Measurements from ENCODE around the gene TMEM80. TPM values are rescaled to one million over a fixed set of nuclear protein-coding genes. Genes with fewer than 3 reads are reported as not detected.

Gene TMEM80
- total and polyA plus RNA-seq, 2 of the 4 experiments (the other 2 are of a cell fraction) = 5.6 to 21.7 TPM

DNA sequence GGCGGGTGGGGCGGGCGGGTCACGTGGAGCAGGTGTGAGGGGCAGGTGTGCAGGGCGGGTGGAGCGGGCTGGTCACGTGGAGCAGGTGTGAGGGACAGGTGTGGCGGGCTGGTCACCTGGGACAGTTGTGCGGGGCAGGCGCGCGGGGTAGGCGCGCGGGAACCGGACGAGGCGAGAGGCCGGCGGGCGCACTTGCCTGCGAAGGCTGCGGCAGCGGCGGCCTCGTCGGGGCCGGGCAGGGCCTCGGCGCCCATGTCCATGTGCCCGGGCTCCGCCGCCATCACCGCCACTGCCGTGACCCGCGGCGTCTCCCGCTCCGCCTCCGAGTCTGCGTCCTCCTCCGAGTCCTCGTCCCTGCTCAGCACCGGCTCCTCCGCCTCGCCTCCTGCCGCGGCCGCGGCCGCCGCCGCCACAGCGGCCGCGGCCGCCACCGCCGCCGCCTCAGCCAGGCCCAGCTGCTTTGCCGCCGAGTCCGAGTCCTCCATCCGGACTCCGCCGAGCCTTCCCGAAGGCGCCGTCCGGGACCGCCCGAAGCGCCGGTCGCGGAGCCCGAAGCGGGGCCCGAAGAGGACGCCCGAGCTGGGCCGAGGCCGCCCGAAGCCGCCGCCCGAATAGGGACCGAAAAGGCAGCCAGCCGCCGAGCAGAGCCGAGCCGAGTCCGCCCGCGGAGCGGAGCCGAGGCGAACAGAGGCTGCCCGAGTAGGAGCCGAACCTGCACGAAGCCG, 891 bp upstream of the TMEM80 start, which contains the start of gene DEAF1:
Gene DEAF1 (minus strand): TSS at position 660 of the 725 bp plus-strand sequence. CDS start 175 bp downstream, at position 485.
- ATAC-seq (ENCODE audit: low read depth) (peak; percentile 86), DNase-seq (peak; percentile 96)
- BruUV-seq (replicated peaks) = no TSS peak
- peak within 1 kb of the TSS; percentile 92 for H4K5ac ChIP-seq (ENCODE audit: low read depth, low read length)
- CTCF ChIA-PET = no interaction called here
- H2BK15ac ChIP-seq (ENCODE audit: low read depth, low read length) = no peak within 1 kb of the TSS; the same call in 2 of the 3 replicates
- peak within 1 kb of the TSS; percentile 95 for H4K91ac ChIP-seq (ENCODE audit: insufficient read depth, low read depth, low read length)
- peaks cover 26 to 67% of the 10 kb centered on the region in 2 experiments for H3K79me1 ChIP-seq (ENCODE audit: low read depth in 1 of 2, low read length in 2 of 2)
- no peaks in the 10 kb centered on the region for H3K27me3 ChIP-seq (ENCODE audit: control insufficient read depth, insufficient read depth, low read length)
- H3K4me2 ChIP-seq (ENCODE audit: low read depth, low read length) = peak within 1 kb of the TSS; percentile 87
- peak within 1 kb of the TSS; percentile 98 for H2AK9ac ChIP-seq (replicated peaks; ENCODE audit: low read depth, low read length, poor library complexity)
- dilution Hi-C loops (cut with HindIII; ENCODE audit: low sequenced_read_pairs, unreplicated experiment) (no loop called here), in situ Hi-C loops (cut with MboI; ENCODE audit: low sequenced_read_pairs) (no loop called here), intact Hi-C loops (cut with micrococcal nuclease) (loop anchor here (1.0 kb wide), 2 partner anchors 29 to 52 kb away; no protein-coding TSS in a partner anchor)
- H3K4me1 ChIP-seq (ENCODE audit: control insufficient read depth, insufficient read depth, low read length) = peaks cover 33% of the 10 kb centered on the region
- peak within 1 kb of the TSS; percentile 99 for H3K27ac ChIP-seq (ENCODE audit: insufficient read depth, low read length)
- H2BK20ac ChIP-seq (ENCODE audit: low read depth, low read length) = peak within 1 kb of the TSS; percentile 80; the same call in 1 of the 2 replicates
- 2% methylated on average over 52 of the region's 103 CpGs; no CpG with 5 or more reads in 1 of the 2 experiments for WGBS, 2 experiments (ENCODE audit: extremely low coverage in 2 of 2, insufficient read length in 1 of 2)
- peak within 1 kb of the TSS; percentile 99 for H3K56ac ChIP-seq (ENCODE audit: extremely low read depth, insufficient read depth, low read length)
- peaks cover 4% of the 10 kb centered on the region; the same call in 1 of the 2 replicates for H3K36me3 ChIP-seq (ENCODE audit: control insufficient read depth, insufficient read depth, low read length)
- peak within 1 kb of the TSS; percentile 96 to 97 for H4K8ac ChIP-seq (ENCODE audit: low read depth in 2 of 2, low read length in 2 of 2)
- peak within 1 kb of the TSS; percentile 78 for H2AK5ac ChIP-seq (ENCODE audit: low read depth, low read length)
- peak within 1 kb of the TSS; percentile 100 for H2BK5ac ChIP-seq (ENCODE audit: low read depth, low read length, poor library complexity, severe bottlenecking)
- H3K4ac ChIP-seq (ENCODE audit: low read depth, low read length) = peak within 1 kb of the TSS; percentile 99
- POLR2A ChIA-PET (ENCODE audit: unreplicated experiment) = no interaction called here
- peaks cover 42% of the 10 kb centered on the region for H4K20me1 ChIP-seq (ENCODE audit: insufficient read depth, low read length)
- peak within 1 kb of the TSS; percentile 98 for H3K9ac ChIP-seq (ENCODE audit: low read depth, low read length)
- H3K23ac ChIP-seq (ENCODE audit: low read depth, low read length) = peak within 1 kb of the TSS; percentile 97
- peak within 1 kb of the TSS; percentile 97 for H2BK120ac ChIP-seq (ENCODE audit: low read depth, low read length)
- no peaks in the 10 kb centered on the region for H3K9me3 ChIP-seq (ENCODE audit: control insufficient read depth, insufficient read depth, low read length)
- peak within 1 kb of the TSS; percentile 99 for H2AFZ ChIP-seq (replicated peaks; ENCODE audit: low read length, poor library complexity)
- peaks cover 26% of the 10 kb centered on the region for H3K9me1 ChIP-seq (ENCODE audit: insufficient read depth, low read length)
- peak within 1 kb of the TSS; percentile 90 for H3K4me3 ChIP-seq (ENCODE audit: insufficient read depth, low read depth, low read length)
- peak within 1 kb of the TSS; percentile 96 for H3K18ac ChIP-seq (ENCODE audit: low read depth, low read length)
- H3K14ac ChIP-seq (replicated peaks; ENCODE audit: low read depth, low read length) = peak within 1 kb of the TSS; percentile 99
- TF ChIP-seq RFX5 (IDR thresholded peaks at IDR 0.05; ENCODE audit: low read depth, low read length) = no peak
- no peak for TF ChIP-seq SMC3 (IDR thresholded peaks at IDR 0.05; ENCODE audit: low read depth, low read length)
- no peak for TF ChIP-seq MAFK (IDR thresholded peaks at IDR 0.05; ENCODE audit: low read depth, low read length)
- no peak for TF ChIP-seq CTCF (conservative IDR thresholded peaks at IDR 0.05; ENCODE audit: low read depth, low read length)
- no peak for TF ChIP-seq FOS (IDR thresholded peaks at IDR 0.05; ENCODE audit: low read depth, low read length)
- TF ChIP-seq RCOR1 (IDR thresholded peaks at IDR 0.05; ENCODE audit: insufficient replicate concordance, low read length) = peak; percentile 19
- TF ChIP-seq BHLHE40 (IDR thresholded peaks at IDR 0.05; ENCODE audit: low read depth, low read length) = no peak
- TF ChIP-seq MAZ (IDR thresholded peaks at IDR 0.05; ENCODE audit: borderline replicate concordance, low read depth, low read length) = no peak
- peak; percentile 31; the same call in 1 of the 2 replicates for TF ChIP-seq MXI1 (IDR thresholded peaks at IDR 0.05; ENCODE audit: borderline replicate concordance, low read depth, low read length)
- TF ChIP-seq NFE2L2 (IDR thresholded peaks at IDR 0.05; ENCODE audit: low read depth, low read length) = no peak
- no peak for TF ChIP-seq POLR2A (IDR thresholded peaks at IDR 0.05; ENCODE audit: low read depth, low read length)
- TF ChIP-seq, protein P1, sequence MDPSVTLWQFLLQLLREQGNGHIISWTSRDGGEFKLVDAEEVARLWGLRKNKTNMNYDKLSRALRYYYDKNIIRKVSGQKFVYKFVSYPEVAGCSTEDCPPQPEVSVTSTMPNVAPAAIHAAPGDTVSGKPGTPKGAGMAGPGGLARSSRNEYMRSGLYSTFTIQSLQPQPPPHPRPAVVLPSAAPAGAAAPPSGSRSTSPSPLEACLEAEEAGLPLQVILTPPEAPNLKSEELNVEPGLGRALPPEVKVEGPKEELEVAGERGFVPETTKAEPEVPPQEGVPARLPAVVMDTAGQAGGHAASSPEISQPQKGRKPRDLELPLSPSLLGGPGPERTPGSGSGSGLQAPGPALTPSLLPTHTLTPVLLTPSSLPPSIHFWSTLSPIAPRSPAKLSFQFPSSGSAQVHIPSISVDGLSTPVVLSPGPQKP (IDR thresholded peaks at IDR 0.05; ENCODE audit: borderline replicate concordance, low read depth, low read length) = no peak
- TF ChIP-seq RAD21 (IDR thresholded peaks at IDR 0.05; ENCODE audit: low read length) = no peak
- no peak for TF ChIP-seq CEBPB (IDR thresholded peaks at IDR 0.05; ENCODE audit: low read depth, low read length)
